K562 (cell line): Measurements from ENCODE around the gene UBE2I. TPM values are rescaled to one million over a fixed set of nuclear protein-coding genes. Genes with fewer than 3 reads are reported as not detected.

ENCODE experiments used
- ADNP ChIP-seq: fragments of 200-800 bp; sonication (Bioruptor generic); IDR thresholded peaks from 2 replicates; pipeline ENCODE4 v1.6.1; 2016; ENCODE audit warnings: missing genetic modification characterization, missing compliant biosample characterization
- CTBP1 ChIP-seq: fragments of 450-650 bp; IDR thresholded peaks from 2 replicates; pipeline ENCODE4 v1.6.1; 2016; ENCODE audit warnings: borderline replicate concordance
- GATA2 ChIP-seq: sonication (generic); formaldehyde crosslinking; IDR thresholded peaks from 2 replicates; pipeline ENCODE4 v1.4.0; 2020; ENCODE audit warnings: mild to moderate bottlenecking, missing genetic modification reagents
- HNRNPH1 ChIP-seq: fragments of 200-400 bp; formaldehyde crosslinking; optimal IDR thresholded peaks from 2 replicates; pipeline ENCODE3; 2017; ENCODE audit warnings: low read depth, mild to moderate bottlenecking, low read length, moderate library complexity
- NONO ChIP-seq, 2 experiments: fragments of 200-400 bp in 1 of 2; fragments of 450-650 bp in 1 of 2; formaldehyde crosslinking in 1 of 2; IDR thresholded peaks; 2 replicates each; pipeline ENCODE4 v1.6.1; 2017; ENCODE audit warnings: low read depth in 2 of 2, mild to moderate bottlenecking in 2 of 2, moderate library complexity in 2 of 2, low read length in 1 of 2
- PRPF4 ChIP-seq: fragments of 200-400 bp; formaldehyde crosslinking; IDR thresholded peaks from one replicate; pipeline ENCODE4 v1.6.1; 2017; ENCODE audit warnings: low read length, low read depth, mild to moderate bottlenecking; ENCODE audit not compliant: insufficient read depth, poor library complexity, severe bottlenecking
- RCOR1 ChIP-seq, 2 experiments: IDR thresholded peaks; 2 replicates each; pipeline ENCODE4 v1.6.1; 2012; ENCODE audit warnings: low read depth in 2 of 2, low read length in 2 of 2, borderline replicate concordance in 1 of 2, improper control_type of control experiment in 1 of 2
- SIN3A ChIP-seq, 2 experiments: fragments of 150-350 bp in 1 of 2; IDR thresholded peaks; 2 replicates each; pipeline ENCODE4 v1.6.1; 2011 to 2016; ENCODE audit warnings: borderline replicate concordance in 2 of 2, low read depth in 2 of 2, low read length in 2 of 2, mild to moderate bottlenecking in 2 of 2, moderate library complexity in 2 of 2; ENCODE audit not compliant: control insufficient read depth in 1 of 2
- SIRT6 ChIP-seq: IDR thresholded peaks from one replicate; pipeline ENCODE4 v1.6.1; 2012; ENCODE audit warnings: low read depth, mild to moderate bottlenecking, control low read depth, inconsistent platforms, low read length, moderate library complexity
- SIX5 ChIP-seq, 2 experiments: IDR thresholded peaks; 2 replicates each; pipeline ENCODE4 v1.6.1; 2011; ENCODE audit warnings: low read length in 2 of 2, borderline replicate concordance in 1 of 2, low read depth in 1 of 2, mild to moderate bottlenecking in 1 of 2, moderate library complexity in 1 of 2; ENCODE audit not compliant: insufficient read depth in 1 of 2
- SMAD2 ChIP-seq: fragments of 150-350 bp; IDR thresholded peaks from 2 replicates; pipeline ENCODE4 v1.6.1; 2014; ENCODE audit warnings: low read depth, mild to moderate bottlenecking, low read length
- SREBF1 ChIP-seq: fragments of 150-350 bp; IDR thresholded peaks from 2 replicates; pipeline ENCODE4 v1.6.1; 2014; ENCODE audit warnings: antibody characterized with exemption, low read depth, low read length, borderline replicate concordance
- TCF3 ChIP-seq: sonication (generic); formaldehyde crosslinking; IDR thresholded peaks from 2 replicates; pipeline ENCODE4 v1.4.0; 2020; ENCODE audit warnings: mild to moderate bottlenecking, missing genetic modification reagents
- TEAD4 ChIP-seq, 2 experiments: sonication (generic) in 1 of 2; formaldehyde crosslinking in 1 of 2; IDR thresholded peaks; 2 replicates each; pipeline versions ENCODE4 v1.6.1 to v1.8.0; 2012 to 2022; ENCODE audit warnings: borderline replicate concordance in 1 of 2, inconsistent platforms in 1 of 2, low read length in 1 of 2, mild to moderate bottlenecking in 1 of 2, missing genetic modification reagents in 1 of 2
- U2AF1 ChIP-seq: fragments of 200-400 bp; formaldehyde crosslinking; optimal IDR thresholded peaks from 2 replicates; pipeline ENCODE3; 2017; ENCODE audit warnings: mild to moderate bottlenecking, low read depth, low read length, moderate library complexity
- ZC3H11A ChIP-seq: IDR thresholded peaks from 2 replicates; pipeline ENCODE4 v1.6.1; 2012; ENCODE audit warnings: low read depth, low read length, improper control_type of control experiment
- ZFP30 ChIP-seq: fragments of 250-450 bp; sonication (Bioruptor Pico); IDR thresholded peaks from 2 replicates; pipeline ENCODE4 v1.8.0; 2022; ENCODE audit warnings: moderate library complexity, mild to moderate bottlenecking, inconsistent platforms, borderline replicate concordance
- ZNF239 ChIP-seq: fragments of 250-450 bp; sonication (Bioruptor Pico); IDR thresholded peaks from 2 replicates; pipeline ENCODE4 v1.4.0; 2020; ENCODE audit warnings: mild to moderate bottlenecking
- ZNF253 ChIP-seq: fragments of 250-450 bp; sonication (Bioruptor Pico); conservative IDR thresholded peaks from 2 replicates; pipeline ENCODE4 v1.6.1; 2021; ENCODE audit warnings: mild to moderate bottlenecking
- ZNF347 ChIP-seq: fragments of 450-650 bp; formaldehyde crosslinking; IDR thresholded peaks from 2 replicates; pipeline ENCODE4 v1.4.0; 2020; ENCODE audit warnings: low read depth, mild to moderate bottlenecking, moderate library complexity
- ZNF561 ChIP-seq: fragments of 450-650 bp; formaldehyde crosslinking; conservative IDR thresholded peaks from 2 replicates; pipeline ENCODE4 v1.4.0; 2020; ENCODE audit warnings: mild to moderate bottlenecking, moderate library complexity
- ZNF57 ChIP-seq: fragments of 450-650 bp; formaldehyde crosslinking; IDR thresholded peaks from 2 replicates; pipeline ENCODE4 v1.4.0; 2020; ENCODE audit warnings: mild to moderate bottlenecking, moderate library complexity
- polyA plus RNA-seq, 8 experiments: library from polyadenylated mRNA; depleted of rRNA in 4 of 8; stranded (reverse) in 5 of 8; unstranded in 3 of 8; fragments of >200 nt; fragmentation: Nextera tagmentation in 2 of 8; fragmentation: Illumina TruSeq in 1 of 8; extraction: Ambion mirVana in 2 of 8; extraction: Trizol in 1 of 8; gene quantifications; 2 replicates each; pipeline versions ENCODE4 v1.2.1 to v1.2.3, GENCODE V29; 2011 to 2014; ENCODE audit warnings: inconsistent platforms in 1 of 8, missing spikeins in 1 of 8
- total RNA-seq, 7 experiments: library from RNA; depleted of rRNA in 6 of 7; stranded (reverse); fragments of >200 nt in 6 of 7; fragmentation: Illumina TruSeq in 2 of 7; extraction: Trizol in 2 of 7; gene quantifications; 2 replicates each; pipeline versions ENCODE4 v1.2.1 to v1.2.3, GENCODE V29; 2011 to 2021; ENCODE audit warnings: low replicate concordance in 1 of 7
- TF ChIP-seq, protein P1 (sequence below): fragments of 250-450 bp; sonication (Bioruptor Pico); IDR thresholded peaks from 2 replicates; pipeline ENCODE4 v1.8.0; 2021; ENCODE audit warnings: moderate library complexity, mild to moderate bottlenecking, inconsistent platforms
- TF ChIP-seq, protein P2 (sequence below): fragments of 450-650 bp; IDR thresholded peaks from 2 replicates; pipeline ENCODE4 v1.6.1; 2017; ENCODE audit warnings: mild to moderate bottlenecking, moderate library complexity

Gene UBE2I
- total and polyA plus RNA-seq, 9 of the 15 experiments (the other 6 are each of a cell fraction or from before 2014, with no cell fraction given): 36.6 to 254 (median 104) TPM

DNA sequence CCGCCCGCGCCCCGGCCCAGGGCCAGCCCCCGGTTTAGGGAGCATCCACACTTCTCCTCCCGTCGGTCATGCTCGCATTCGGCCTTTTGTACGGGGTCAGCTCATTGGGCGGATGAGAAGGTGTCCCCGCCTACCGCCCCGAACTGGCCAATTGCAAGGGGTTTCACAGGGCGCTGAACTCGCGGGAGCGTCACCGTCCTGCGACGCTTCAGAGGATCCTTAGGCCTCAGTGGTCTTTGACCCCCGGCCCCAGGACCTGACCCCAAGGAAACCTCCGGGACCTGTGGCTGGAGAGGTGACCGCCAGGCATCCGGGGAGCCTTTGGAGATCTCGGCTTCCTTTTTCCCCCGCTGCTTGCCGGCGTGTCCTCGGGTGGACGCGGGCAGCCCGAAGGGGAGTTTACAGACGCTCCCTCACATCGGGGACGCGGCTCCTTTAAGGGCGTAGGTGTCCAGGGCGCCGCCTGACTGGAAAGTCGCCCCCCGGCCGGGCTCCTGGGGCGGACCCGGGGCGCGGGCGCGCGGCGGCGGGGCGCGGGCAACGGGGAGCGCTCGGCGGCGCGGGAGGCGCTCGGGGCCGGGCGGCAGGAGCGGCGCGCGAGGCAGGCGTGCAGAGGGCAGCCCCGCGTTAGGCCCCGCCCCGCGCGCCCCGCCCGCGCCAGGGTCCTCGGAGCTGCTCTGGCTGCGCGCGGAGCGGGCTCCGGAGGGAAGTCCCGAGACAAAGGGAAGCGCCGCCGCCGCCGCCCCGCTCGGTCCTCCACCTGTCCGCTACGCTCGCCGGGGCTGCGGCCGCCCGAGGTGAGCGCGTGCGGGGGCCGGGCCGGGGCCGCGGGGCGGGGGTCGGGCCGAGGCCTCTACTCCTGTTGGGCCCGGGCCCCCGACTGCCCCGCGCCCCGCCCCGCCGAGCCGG is at the start of gene UBE2I (continued):
- TF ChIP-seq CTBP1 (peak; percentile 73), SIN3A (IDR thresholded peaks at IDR 0.05; ENCODE audit: borderline replicate concordance in 2 of 2, control insufficient read depth in 1 of 2, low read depth in 2 of 2, low read length in 2 of 2) (no peak; a peak in 1 of 4 replicates), SMAD2 (no peak), TEAD4 (IDR thresholded peaks at IDR 0.05; ENCODE audit: low read length) (no peak), TEAD4 (CRISPR knock-in tag; IDR thresholded peaks at IDR 0.05; ENCODE audit: borderline replicate concordance) (0 out of 2 replicates have a peak, but pooled peaks have one; percentile 54), ZNF239 (no peak), TCF3 (CRISPR knock-in tag) (peak; percentile 16; the same call in 1 of the 2 replicates), U2AF1 (no peak), GATA2 (CRISPR knock-in tag) (no peak), ZFP30 (no peak), SREBF1 (no peak), SIX5 (IDR thresholded peaks at IDR 0.05; ENCODE audit: borderline replicate concordance in 1 of 2, insufficient read depth in 1 of 2, low read depth in 1 of 2, low read length in 2 of 2) (no peak), ADNP (no peak), NONO (IDR thresholded peaks at IDR 0.05; ENCODE audit: low read depth in 2 of 2, low read length in 1 of 2) (no peak; a peak in 1 of 4 replicates), ZC3H11A (no peak), ZNF57 (CRISPR knock-in tag) (no peak), PRPF4 (no peak), ZNF253 (CRISPR knock-in tag) (no peak), ZNF561 (CRISPR knock-in tag) (no peak), HNRNPH1 (no peak), ZNF347 (CRISPR knock-in tag) (no peak), RCOR1 (IDR thresholded peaks at IDR 0.05; ENCODE audit: borderline replicate concordance in 1 of 2, low read depth in 2 of 2, low read length in 2 of 2) (no peak), SIRT6 (no peak)
- TF ChIP-seq, protein P1, sequence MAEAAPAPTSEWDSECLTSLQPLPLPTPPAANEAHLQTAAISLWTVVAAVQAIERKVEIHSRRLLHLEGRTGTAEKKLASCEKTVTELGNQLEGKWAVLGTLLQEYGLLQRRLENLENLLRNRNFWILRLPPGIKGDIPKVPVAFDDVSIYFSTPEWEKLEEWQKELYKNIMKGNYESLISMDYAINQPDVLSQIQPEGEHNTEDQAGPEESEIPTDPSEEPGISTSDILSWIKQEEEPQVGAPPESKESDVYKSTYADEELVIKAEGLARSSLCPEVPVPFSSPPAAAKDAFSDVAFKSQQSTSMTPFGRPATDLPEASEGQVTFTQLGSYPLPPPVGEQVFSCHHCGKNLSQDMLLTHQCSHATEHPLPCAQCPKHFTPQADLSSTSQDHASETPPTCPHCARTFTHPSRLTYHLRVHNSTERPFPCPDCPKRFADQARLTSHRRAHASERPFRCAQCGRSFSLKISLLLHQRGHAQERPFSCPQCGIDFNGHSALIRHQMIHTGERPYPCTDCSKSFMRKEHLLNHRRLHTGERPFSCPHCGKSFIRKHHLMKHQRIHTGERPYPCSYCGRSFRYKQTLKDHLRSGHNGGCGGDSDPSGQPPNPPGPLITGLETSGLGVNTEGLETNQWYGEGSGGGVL (CRISPR knock-in tag): no peak
- TF ChIP-seq, protein P2, sequence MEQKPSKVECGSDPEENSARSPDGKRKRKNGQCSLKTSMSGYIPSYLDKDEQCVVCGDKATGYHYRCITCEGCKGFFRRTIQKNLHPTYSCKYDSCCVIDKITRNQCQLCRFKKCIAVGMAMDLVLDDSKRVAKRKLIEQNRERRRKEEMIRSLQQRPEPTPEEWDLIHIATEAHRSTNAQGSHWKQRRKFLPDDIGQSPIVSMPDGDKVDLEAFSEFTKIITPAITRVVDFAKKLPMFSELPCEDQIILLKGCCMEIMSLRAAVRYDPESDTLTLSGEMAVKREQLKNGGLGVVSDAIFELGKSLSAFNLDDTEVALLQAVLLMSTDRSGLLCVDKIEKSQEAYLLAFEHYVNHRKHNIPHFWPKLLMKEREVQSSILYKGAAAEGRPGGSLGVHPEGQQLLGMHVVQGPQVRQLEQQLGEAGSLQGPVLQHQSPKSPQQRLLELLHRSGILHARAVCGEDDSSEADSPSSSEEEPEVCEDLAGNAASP: no peak
